GM21390 (cell line): Measurements from ENCODE around the gene ARFGEF2.
"Not testable (repeated sequence)": the region's sequence is repeated elsewhere in the genome, so short reads cannot be mapped to it uniquely, and the experiment has no call there.

Experiments
- ATAC-seq: cut with Tn5 transposase; IDR thresholded peaks from one replicate; pipeline ENCODE4 v1.9.1; 2021; ENCODE audit not compliant: unreplicated experiment

The ARFGEF2 gene

GRCh38 chr20:48926821-48927220 lies 5.3 kb downstream of the ARFGEF2 start:
- no peak for ATAC-seq

DNA sequence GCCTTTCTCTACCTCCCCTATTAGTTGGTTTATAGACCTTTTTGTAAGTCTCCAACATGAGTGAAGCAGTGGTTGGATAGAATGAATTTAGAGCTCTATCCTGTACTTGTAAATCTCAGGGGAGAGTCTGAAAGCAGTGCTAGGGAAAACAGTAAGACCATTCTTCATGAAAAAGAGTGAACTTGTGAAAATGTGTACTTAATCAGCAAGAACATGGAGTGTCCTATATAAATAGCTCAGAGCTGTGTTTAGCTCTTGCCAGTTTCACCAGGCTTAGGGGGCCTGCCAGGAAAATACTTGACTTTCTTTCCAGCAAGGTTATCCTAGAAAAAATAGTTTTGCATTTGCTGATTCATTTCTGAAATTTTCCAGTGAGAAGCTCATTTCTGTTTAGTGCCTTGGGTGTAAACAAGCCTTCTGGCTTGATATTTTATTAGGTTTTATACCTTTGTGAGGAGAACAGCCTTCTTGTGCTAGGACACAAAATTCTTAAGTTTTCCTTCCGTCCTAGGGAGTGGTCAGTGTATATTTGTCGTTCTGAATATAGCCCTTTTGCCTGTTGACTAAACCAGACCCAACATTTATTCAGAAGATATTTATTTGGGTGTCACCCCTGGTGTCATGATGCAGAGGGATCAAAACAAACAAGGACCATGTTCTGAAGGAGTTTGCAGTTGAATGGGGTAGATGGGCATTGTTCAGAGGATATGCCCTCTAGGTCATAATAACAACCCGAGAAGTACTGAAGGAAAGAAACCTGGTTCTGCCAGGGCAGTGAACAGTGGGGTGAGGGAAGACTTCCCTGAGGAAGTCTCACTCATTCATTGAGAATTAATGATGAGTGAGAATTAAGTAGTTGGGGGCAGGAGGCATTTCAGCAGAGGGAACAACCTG lies 7.6 kb downstream of the ARFGEF2 start:
- no peak for ATAC-seq

- ATAC-seq: no peak
Measured at GRCh38 chr20:48930035-48930434, 8.5 kb downstream of the ARFGEF2 start.

- ATAC-seq: no peak
Measured at GRCh38 chr20:48930878-48931277, 9.4 kb downstream of the ARFGEF2 start.

- no peak for ATAC-seq
Measured at GRCh38 chr20:48931527-48932374, 10.2 kb downstream of the ARFGEF2 start.

GRCh38 chr20:48932375-48932941 lies 10.9 kb downstream of the ARFGEF2 start:
- no peak for ATAC-seq

DNA sequence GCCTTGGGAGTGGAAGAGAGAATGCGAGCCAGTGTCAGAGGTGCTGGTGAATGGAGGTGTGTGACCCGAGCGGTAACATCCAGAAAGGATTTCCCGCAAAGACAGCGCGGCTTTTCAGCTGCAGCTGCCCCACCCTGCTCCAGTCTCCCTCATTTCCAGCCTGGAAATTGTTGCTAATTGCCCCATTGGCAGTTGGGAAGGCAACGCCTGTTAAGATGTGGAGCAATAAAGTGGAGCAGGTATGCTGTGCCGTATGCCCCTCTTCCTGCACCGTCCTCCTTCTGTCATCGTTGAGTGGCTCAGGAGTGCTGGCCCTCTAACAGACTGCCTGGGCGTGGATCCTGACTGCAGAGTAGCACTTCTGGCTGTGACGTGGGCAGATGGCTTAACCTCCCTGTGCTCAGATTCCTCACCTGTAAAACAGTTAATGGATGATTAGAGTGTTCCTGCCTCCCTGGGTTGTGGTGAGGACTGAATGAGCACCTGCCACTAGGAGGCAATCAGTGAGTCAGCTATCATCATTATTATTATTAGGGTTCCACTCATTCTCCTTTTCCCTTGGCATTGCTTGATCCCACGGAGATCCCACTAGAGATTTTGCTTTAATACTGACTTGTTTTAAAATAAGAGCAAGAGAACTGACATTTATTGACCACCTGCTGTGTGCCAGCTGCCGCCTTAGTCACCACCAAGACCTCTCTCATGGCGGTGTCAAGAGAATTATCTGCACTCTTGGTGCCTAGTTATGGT lies 11.7 kb downstream of the ARFGEF2 start:
- ATAC-seq: no peak

DNA sequence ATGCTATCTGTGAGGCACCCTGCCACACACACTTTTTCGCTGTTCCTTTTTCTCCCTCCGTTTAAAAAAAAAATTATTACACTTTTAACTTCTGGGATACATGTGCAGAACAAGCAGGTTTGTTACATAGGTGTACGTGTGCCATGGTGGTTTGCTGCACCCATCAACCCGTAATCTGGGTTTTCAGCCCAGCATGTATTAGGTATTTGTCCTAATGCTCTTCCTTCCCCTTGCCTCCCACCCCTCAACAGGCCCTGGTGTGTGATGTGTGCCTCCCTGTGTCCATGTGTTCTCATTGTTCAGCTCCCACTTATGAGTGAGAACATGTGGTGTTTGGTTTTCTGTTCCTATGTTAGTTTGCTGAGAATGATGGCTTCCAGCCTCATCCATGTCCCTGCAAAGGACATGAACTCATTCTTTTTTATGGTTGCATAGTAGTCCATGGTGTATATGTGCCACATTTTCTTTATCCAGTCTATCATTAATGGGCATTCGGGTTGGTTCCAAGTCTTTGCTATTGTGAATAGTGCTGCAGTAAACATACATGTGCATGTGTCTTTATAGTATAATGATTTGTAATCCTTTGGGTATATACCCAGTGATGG lies 12.9 kb downstream of the ARFGEF2 start:
- ATAC-seq: not testable (repeated sequence)

DNA sequence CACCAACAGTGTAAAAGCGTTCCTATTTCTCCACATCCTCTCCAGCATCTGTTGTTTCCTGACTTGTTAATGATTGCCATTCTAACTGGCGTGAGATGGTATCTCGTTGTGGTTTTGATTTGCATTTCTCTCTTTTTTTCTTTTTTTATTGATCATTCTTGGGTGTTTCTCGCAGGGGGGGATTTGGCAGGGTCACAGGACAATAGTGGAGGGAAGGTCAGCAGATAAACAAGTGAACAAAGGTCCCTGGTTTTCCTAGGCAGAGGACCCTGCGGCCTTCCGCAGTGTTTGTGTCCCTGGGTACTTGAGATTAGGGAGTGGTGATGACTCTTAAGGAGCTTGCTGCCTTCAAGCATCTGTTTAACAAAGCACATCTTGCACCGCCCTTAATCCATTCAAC lies 13.5 kb downstream of the ARFGEF2 start:
- not testable (repeated sequence) for ATAC-seq

DNA sequence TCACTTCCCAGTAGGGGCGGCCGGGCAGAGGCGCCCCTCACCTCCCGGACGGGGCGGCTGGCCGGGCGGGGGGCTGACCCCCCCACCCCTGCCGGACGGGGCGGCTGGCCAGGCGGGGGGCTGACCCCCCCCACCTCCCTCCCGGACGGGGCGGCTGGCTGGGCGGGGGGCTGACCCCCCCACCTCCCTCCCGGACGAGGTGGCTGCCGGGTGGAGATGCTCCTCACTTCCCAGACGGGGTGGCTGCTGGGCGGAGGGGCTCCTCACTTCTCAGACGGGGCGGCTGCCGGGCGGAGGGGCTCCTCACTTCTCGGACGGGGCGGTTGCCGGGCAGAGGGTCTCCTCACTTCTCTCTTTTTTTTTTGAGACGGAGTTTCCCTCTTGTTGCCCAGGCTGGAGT lies 14.7 kb downstream of the ARFGEF2 start:
- not testable (repeated sequence) for ATAC-seq

- no peak for ATAC-seq
Measured at GRCh38 chr20:48937674-48938073, 16.2 kb downstream of the ARFGEF2 start.

GRCh38 chr20:48938670-48939069 lies 17.2 kb downstream of the ARFGEF2 start:
- no peak for ATAC-seq

- ATAC-seq: no peak
Measured at GRCh38 chr20:48940170-48940569, 18.7 kb downstream of the ARFGEF2 start.

GRCh38 chr20:48941467-48941866 lies 20.0 kb downstream of the ARFGEF2 start:
- ATAC-seq: no peak

DNA sequence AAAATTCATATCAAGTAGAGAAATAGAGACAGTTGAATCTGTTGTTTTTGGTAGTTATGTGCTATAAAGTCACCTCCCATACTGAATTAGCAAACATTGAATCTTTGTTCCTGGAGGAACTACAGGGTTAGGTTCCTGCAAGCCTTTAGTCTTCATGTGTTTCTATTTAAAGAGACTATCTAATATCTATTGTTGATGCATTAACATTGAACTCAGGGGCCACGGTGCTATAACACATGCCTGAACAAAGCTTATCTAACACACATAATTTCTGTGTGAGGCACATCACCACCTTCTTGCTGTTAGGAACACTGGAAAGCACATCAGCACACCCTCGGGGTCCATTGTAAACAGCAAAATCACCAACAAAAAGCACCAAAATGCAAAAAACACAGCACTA lies 21.2 kb downstream of the ARFGEF2 start:
- ATAC-seq: no peak

GRCh38 chr20:48944663-48945297 lies 23.3 kb downstream of the ARFGEF2 start:
- ATAC-seq: no peak

GRCh38 chr20:48945840-48946514 lies 24.5 kb downstream of the ARFGEF2 start:
- ATAC-seq: no peak

- ATAC-seq: no peak
Measured at GRCh38 chr20:48948612-48949011, 27.1 kb downstream of the ARFGEF2 start.
